Glutamatergic neuron (in vitro differentiated cells): Measurements from ENCODE around the gene PRIM1. TPM values are rescaled to one million over a fixed set of nuclear protein-coding genes. Genes with fewer than 3 reads are reported as not detected.

Source experiments
- DNase-seq: peaks from one replicate; pipeline ENCODE4 v3.0.0; 2022
- H3K27ac Mint-ChIP-seq: one replicate; pipeline ENCODE4 v1.8.0; 2020; ENCODE audit warnings: mild to moderate bottlenecking, mixed read lengths, inconsistent platforms; ENCODE audit not compliant: unreplicated experiment
- H3K27me3 Mint-ChIP-seq: one replicate; pipeline ENCODE4 v1.8.0; 2020; ENCODE audit warnings: mild to moderate bottlenecking, moderate library complexity, mixed read lengths, inconsistent platforms; ENCODE audit not compliant: unreplicated experiment
- H3K36me3 Mint-ChIP-seq: one replicate; pipeline ENCODE4 v1.8.0; 2020; ENCODE audit warnings: mild to moderate bottlenecking, mixed read lengths, inconsistent platforms; ENCODE audit not compliant: unreplicated experiment
- H3K4me1 Mint-ChIP-seq: one replicate; pipeline ENCODE4 v1.8.0; 2020; ENCODE audit warnings: mild to moderate bottlenecking, low read depth, mixed read lengths, inconsistent platforms; ENCODE audit not compliant: unreplicated experiment
- H3K4me3 Mint-ChIP-seq: one replicate; pipeline ENCODE4 v1.8.0; 2020; ENCODE audit warnings: mild to moderate bottlenecking, mixed read lengths, inconsistent platforms; ENCODE audit not compliant: unreplicated experiment
- H3K9me3 Mint-ChIP-seq: one replicate; pipeline ENCODE4 v1.8.0; 2020; ENCODE audit warnings: mild to moderate bottlenecking, moderate library complexity, mixed read lengths, inconsistent platforms; ENCODE audit not compliant: unreplicated experiment
- CTCF ChIP-seq: fragments of 200-600 bp; sonication (generic); IDR thresholded peaks from one replicate; pipeline ENCODE4 v1.5.0; 2021; ENCODE audit not compliant: partially characterized antibody, unreplicated experiment
- total RNA-seq: library from RNA; stranded (reverse); fragmentation: NEBNext Ultra II Directional; extraction: Animal tissue kit (Norgen Biotek cat#: 25700); gene quantifications from one replicate; pipeline ENCODE4 v1.2.1, GENCODE V29; 2021; ENCODE audit not compliant: unreplicated experiment

PRIM1 gene
- total RNA-seq, 1 donor from 2014 or later: 11.3 TPM

DNA sequence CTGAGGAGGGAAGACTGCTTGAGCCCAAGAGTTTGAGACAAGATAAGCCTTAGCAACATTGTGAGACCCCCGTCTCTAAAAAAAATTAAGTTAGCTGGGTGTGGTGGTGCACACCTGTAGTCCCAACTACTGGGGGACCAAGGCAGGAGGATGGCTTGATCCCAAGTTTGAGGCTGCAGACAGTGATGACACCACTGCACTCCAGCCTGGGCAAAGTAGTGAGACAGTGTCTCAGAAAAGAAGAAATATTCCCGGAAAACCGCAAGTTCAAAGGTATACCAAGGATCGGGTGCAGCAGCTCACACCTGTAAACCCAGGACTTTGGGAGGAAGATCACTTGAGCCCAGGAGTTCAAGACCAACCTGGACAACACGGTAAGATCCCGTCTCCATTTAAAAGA is 69.8 kb downstream of the PRIM1 start:
- H3K36me3 Mint-ChIP-seq: no peaks in the 10 kb centered on the region

More for the DNA sequence above, 69.8 kb downstream of the PRIM1 start:
- no peak overlapping the region for H3K27ac Mint-ChIP-seq
- DNase-seq: no peak
- TF ChIP-seq CTCF: no peak
- peaks cover 12% of the 10 kb centered on the region for H3K4me1 Mint-ChIP-seq
- H3K4me3 Mint-ChIP-seq: no peak overlapping the region
- peaks cover 7% of the 10 kb centered on the region for H3K27me3 Mint-ChIP-seq
- peaks cover 13% of the 10 kb centered on the region for H3K9me3 Mint-ChIP-seq

Other genes with a start within 250 kb of the PRIM1 start
- 10.2 TPM for gene RBMS2, start 230.5 kb downstream of the PRIM1 start, total RNA-seq
- 196 TPM for gene BAZ2A, start 122.0 kb downstream of the PRIM1 start, total RNA-seq
- gene ATP5F1B, start 106.3 kb downstream of the PRIM1 start, total RNA-seq: 735 TPM
- gene PTGES3, start 64.0 kb downstream of the PRIM1 start, total RNA-seq: 180 TPM
- 589 TPM for gene NACA, start 27.0 kb downstream of the PRIM1 start, total RNA-seq
- gene HSD17B6, start 11.0 kb upstream of the PRIM1 start, total RNA-seq: 1.5 TPM
- gene SDR9C7, start 182.1 kb upstream of the PRIM1 start, total RNA-seq: 0.39 TPM
- 0.74 TPM for gene RDH16, start 205.3 kb upstream of the PRIM1 start, total RNA-seq